B cell (primary cell): ENCODE data around the gene CHD6.

Source experiments
- EZH2 ChIP-seq: IDR thresholded peaks from 2 replicates; pipeline ENCODE4 v1.6.1; 2012; ENCODE audit warnings: borderline replicate concordance, low read depth, mild to moderate bottlenecking, moderate library complexity, low read length; ENCODE audit not compliant: insufficient read depth, poor library complexity, severe bottlenecking
- TF ChIP-seq, protein P1 (sequence below): fragments of 200-600 bp; IDR thresholded peaks from one replicate; pipeline ENCODE4 v1.8.0; 2022; ENCODE audit warnings: antibody characterized with exemption, mild to moderate bottlenecking

- TF ChIP-seq, protein P1, sequence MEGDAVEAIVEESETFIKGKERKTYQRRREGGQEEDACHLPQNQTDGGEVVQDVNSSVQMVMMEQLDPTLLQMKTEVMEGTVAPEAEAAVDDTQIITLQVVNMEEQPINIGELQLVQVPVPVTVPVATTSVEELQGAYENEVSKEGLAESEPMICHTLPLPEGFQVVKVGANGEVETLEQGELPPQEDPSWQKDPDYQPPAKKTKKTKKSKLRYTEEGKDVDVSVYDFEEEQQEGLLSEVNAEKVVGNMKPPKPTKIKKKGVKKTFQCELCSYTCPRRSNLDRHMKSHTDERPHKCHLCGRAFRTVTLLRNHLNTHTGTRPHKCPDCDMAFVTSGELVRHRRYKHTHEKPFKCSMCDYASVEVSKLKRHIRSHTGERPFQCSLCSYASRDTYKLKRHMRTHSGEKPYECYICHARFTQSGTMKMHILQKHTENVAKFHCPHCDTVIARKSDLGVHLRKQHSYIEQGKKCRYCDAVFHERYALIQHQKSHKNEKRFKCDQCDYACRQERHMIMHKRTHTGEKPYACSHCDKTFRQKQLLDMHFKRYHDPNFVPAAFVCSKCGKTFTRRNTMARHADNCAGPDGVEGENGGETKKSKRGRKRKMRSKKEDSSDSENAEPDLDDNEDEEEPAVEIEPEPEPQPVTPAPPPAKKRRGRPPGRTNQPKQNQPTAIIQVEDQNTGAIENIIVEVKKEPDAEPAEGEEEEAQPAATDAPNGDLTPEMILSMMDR, result no peak
- no peak for TF ChIP-seq EZH2
These were observed 135.3 kb downstream of the CHD6 start for GRCh38 chr20:41482647-41483552.
